HG03280 (cell line): ENCODE measurements around the gene PTPN3.
"Not testable (repeated sequence)": the region's sequence is repeated elsewhere in the genome, so short reads cannot be mapped to it uniquely, and the experiment has no call there.

Experiments used
- ATAC-seq: cut with Tn5 transposase; IDR thresholded peaks from one replicate; pipeline ENCODE4 v1.9.1; 2021; ENCODE audit warnings: mild to moderate bottlenecking, moderate library complexity; ENCODE audit not compliant: unreplicated experiment

The PTPN3 gene

DNA sequence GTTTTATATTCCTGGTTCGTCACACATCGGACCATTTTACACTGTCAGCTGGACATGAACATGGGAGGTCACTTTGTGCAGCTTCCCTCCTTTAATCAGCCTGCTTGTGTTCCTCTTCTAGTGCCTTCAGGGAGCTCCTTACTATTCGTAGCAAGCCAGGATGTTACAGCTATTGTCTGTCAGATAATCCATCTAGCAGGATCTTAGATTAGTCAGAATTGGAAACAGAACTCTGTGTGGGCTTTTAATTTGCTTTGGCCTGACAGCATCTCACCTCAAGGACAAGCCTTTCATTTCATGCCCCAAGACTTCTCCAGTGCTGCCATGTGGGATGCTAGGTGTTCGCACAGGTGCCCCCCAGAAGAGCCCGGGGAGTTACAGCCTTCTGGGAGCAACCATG is 147.1 kb downstream of the PTPN3 start:
- ATAC-seq = no peak

GRCh38 chr9:109349421-109349846 is 148.7 kb downstream of the PTPN3 start:
- no peak for ATAC-seq

GRCh38 chr9:109346904-109347303 is 151.2 kb downstream of the PTPN3 start:
- no peak for ATAC-seq

DNA sequence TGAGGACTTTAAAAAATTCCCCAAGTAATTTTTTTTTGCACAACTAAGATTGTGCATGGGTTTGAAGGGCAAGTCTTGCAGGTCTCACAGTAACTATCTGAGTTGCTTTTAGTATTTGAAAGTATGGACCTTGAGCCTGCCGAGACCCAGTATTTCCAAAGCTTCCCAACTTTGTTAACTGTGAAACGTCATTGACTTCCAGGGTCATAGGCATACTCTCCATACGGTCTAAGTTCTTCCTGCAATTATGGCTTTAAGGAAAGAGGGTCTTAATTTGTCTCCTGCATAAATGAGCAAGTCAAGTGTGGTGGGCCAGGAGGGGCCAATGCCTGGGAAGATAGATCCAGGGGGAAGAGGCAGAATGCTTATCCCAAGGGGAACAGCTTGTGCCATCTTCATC is 153.2 kb downstream of the PTPN3 start:
- no peak for ATAC-seq

DNA sequence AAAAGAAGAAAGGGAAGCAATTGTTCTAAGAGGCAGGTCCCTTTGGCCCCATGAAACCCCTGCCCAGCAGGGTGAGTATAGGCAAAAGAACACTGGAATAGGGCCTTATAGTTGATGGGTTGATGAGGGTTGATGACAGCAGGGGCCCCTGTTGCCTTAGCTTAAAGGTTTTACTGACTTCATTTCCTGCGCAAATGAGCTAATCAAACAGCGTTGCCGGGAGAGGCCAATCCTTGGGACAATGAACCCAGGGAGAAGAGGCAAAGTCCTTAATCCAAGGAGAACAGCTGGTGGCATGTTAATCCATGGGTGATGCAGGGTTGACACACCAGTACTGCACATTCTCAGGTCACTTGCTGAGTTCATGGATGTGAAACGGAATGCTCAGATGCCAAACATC is 155.2 kb downstream of the PTPN3 start:
- ATAC-seq = no peak

DNA sequence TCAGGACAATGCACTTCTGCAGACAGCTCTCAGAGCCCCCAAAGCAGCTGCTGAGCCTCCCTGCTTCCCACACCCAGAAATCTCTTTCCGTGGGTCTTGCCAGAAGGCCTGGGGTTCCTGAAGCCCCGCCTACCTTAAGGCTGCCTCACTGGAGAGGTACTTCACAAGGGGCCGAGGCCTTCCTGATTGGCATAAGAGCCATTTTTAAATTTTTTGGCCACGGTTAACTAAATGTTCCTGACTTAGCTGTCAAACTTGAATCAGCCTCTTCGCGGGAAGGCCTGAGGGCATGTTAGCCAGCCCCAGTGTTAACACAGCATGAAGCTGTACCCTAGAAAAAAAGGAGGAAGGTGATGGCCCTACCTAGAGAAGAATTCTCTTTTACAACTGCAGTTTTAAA is 156.5 kb downstream of the PTPN3 start:
- ATAC-seq = no peak

- ATAC-seq = not testable (repeated sequence)
These were observed 157.1 kb downstream of the PTPN3 start for GRCh38 chr9:109340979-109341378.

DNA sequence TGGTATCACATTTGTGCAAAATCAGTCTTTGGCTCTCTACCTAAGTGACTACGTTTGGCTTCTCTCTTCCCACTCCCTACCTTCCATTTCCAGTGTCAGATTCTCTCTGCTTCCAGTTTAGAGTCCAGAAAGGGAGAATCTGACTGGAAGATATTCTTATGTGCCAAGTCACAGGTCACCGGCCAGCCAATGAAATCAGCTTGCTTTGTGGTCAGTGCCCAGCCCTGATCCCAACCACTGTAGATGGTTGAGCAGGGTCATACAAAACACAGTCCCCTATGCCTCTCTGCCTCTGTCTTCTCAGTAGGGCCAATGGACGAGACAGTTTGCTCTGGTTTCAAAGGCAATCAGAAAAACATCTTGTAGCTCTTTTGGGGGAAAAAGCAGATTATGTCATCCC is 161.7 kb downstream of the PTPN3 start:
- ATAC-seq = no peak

DNA sequence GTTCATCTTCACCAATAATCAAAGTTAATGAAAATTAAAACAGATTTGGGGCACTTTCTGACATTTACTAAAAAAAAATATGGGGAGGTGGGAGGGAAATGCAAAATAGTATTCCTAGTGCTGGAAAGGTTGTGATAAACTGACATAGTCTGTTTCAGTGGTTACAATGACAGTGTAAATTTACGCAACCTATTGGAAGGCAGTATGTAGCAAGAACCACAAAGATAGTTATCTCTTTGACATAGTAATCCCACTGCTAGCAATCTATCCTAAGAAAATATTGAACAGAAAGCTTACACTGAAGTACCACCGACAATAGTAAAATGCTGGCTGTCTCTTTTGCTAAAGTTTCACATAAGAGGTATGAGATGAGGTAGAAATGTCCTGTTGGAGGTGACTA is 162.2 kb downstream of the PTPN3 start:
- no peak for ATAC-seq

- no peak for ATAC-seq
These were observed 163.0 kb downstream of the PTPN3 start for GRCh38 chr9:109335121-109335520.

- ATAC-seq = no peak
These were observed 166.8 kb downstream of the PTPN3 start for GRCh38 chr9:109331353-109331752.

- no peak for ATAC-seq
These were observed 168.4 kb downstream of the PTPN3 start for GRCh38 chr9:109329638-109330258.

DNA sequence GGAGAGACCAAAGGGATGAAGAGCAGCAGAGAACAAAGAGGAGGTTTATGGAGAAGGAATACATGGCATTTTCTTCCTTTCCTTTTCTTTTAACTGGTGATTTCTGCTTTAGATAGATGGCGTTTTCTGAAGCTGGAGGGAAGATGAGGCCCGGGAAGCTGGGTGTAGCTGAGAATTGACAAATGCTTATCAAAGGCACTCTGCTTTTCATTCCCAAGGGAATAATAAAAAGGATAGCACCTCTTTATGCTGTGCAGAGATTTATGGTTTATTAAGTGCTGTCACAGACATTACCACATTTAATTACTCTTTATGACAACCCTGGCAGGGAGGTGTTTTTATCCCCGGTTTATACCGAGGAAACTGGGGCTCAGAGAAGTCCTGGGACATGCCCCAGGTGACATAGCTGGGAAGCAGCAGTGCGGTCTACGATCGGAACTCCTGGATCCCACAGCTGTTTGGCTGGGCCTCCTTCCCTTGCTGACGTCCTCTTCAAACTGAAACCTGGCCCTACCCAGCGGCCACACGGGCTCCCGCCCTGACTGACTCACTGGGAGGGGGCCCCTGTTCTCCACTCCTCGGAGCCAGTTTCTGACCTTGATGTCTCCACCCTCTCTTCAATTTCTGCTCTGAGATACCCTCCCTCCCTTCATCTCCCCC is 169.0 kb downstream of the PTPN3 start:
- ATAC-seq = no peak
